Measurements from ENCODE around the gene VWA5B1.

VWA5B1 gene

DNA sequence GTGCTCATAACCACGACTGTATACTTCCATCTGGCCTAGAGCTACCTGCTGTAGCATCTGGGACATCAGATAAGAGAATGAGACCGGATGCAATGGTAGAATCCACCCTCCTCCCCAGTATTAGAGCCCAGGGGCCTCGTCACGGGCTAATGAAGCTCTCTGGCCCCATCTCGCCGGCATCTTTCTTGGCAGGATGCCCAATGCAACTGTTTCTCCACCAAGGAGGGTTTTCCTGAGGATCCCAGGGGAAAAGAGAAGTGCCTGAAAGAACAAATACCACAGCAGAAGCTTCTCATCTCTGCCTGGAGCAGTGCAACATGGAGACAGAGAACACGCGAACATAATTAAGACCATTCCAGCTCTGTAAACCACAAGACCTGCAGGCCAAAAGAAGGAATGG, 80.0 kb downstream of the VWA5B1 start:
- DNase-seq = peak; percentile 67

GRCh38 chr1:20371411-20371810, 80.7 kb downstream of the VWA5B1 start:
- no peak for DNase-seq

DNA sequence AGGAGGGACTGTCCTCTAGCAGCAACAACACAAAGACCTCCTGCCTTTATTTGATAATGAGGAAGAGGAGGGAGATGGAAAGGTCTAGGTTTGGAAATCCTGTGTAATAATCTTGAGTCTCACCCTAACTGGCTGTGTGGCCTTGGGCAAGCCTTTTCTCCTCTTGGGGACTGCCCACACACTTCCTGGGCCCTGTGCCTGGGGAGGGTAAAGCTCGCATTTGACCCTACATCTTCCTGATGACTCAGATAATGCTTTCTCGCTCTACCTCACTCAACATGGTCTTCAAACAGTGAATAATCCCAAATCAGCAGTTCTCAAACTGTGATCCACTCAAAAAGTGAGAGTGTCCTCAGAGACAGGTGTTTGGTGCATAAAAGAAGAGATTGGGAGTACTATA, 81.2 kb downstream of the VWA5B1 start:
- DNase-seq = no peak

DNA sequence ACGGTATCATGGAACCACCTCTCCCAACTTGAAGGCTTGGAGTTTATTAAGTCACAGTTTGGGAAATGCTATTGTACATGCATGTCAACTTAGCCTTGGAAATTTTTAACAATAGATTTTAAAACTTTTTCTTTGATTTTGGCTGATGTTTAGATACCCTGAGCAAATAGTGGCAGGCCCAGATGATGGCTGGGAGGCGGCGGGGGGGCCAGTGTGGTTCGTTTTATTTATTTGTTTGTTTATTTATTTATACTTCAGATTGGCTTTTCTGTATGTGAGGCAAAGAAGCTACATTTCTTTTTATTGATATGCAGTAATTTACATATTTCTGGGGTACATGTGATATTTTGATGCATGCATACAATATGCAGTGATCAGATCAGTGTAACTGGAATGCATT, 82.0 kb downstream of the VWA5B1 start:
- no peak for DNase-seq

DNA sequence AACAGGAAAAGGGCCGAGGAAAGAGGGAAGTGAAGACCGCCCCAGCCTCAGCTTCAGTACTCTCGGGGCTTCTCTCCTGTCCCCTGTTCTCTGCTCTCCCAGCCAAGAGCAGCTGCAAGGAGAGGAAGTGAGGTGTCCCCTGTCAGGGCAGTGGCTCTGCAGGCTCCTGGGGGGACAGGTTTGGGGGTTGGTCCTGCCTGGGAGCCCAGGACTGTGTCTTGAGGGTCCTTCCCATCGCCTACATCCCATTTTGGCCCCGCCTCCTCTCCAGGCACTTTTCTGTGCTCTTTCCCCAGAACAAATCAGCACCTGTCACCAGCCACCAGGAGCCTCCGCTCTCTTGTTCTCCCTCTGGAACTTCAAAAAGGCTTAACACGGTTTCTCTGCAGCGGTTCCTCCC, 82.6 kb downstream of the VWA5B1 start:
- DNase-seq = no peak

- DNase-seq = no peak
Measured at GRCh38 chr1:20373764-20374163, 83.1 kb downstream of the VWA5B1 start.

- DNase-seq = no peak
Measured at GRCh38 chr1:20375563-20375962, 84.9 kb downstream of the VWA5B1 start.

- DNase-seq = no peak
Measured at GRCh38 chr1:20376171-20376570, 85.5 kb downstream of the VWA5B1 start.

- DNase-seq = peak; percentile 63
Measured at GRCh38 chr1:20376880-20377494, 86.3 kb downstream of the VWA5B1 start.

DNA sequence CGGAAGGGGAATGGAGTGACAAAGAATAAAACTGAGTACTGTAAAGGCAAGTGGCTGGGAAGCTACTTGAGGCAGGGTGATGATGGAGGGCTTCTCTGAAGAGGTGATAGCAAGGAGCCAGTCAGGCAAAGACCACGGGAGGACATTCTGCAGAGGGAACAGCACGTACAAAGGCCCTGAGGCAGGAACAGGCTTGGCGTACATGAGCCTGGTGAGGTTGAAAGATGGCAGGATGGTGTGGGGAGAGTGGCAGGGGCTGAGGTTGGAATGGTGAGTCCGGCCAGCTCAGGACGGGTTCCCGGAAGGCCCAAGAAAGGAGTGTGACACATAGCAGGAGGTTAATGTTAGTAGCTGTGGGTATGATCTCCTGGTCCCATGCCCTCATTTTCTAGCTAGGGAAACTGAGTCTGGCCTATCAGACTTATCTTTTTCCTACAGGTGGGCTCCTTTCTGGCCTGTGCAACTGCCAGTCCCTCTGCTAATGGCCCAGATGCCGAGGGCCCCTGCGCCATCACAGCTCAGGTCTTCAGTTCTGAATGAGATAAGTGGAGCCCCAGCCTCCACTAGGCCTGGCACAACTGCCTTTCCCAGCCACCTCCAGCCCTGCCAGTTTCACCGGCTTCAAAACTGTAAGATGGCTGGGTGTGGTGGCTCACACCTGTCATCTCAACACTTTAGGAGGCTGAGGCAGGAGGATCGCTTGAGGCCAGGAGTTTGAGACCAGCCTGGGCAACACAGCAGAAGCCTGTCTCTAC, 87.0 kb downstream of the VWA5B1 start:
- no peak for DNase-seq

DNA sequence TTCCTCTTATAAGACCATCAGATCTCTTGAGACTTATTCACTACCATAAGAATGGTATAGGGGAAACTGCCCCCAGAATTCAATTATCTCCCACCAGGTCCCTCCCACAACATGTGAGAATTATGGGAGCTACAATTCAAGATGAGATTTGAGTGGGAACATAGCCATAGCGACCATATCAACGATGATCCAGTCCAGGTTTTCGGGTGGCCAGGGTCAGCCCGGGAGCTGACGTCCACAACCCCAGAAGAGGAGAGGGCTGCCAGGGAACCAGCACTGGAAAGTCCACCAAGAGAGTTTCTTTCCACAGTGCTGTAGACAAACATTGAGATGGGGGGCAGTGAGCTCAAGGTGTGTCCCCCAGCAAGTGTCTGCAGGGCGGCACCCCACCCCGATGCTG, 88.4 kb downstream of the VWA5B1 start:
- DNase-seq = no peak

DNA sequence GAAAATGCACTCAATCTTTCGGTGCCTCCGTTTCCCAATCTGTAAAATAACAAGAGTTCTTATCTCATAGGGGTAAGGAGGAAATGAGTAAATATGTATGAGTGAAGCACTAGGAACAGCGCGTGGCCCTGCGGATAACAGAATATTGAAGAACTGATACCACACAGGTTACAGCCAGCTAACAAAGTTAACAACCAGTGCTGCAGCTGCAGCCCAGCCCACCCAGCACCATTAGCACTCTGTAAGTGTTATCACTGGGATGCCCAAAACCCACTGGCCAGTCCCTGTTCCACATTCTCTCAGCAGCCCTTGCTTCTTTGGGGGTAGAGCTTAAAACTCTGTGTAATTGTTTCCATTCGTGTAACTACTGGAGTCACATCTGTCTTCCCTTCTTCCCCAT, 89.5 kb downstream of the VWA5B1 start:
- DNase-seq = no peak

DNA sequence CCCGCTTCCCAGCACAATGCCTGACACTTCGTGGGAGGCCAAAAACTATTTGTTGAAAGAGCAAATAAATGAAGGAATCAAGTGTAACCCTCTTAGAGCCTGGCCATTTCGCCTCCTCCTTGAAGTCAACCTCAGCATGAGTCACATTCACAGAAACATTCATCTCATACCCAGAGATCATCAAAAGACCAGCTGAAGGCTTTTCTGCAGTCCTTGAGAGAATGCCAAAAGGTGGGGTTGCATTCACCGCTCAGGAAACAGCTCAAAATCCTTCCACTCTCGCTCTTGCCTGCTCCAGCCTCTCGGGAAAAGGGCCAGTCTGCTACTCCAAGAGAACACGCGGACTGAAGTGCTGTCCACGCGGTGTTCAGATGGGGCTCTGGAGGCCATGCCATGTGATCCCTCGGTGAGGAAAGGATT, 90.0 kb downstream of the VWA5B1 start:
- peak; percentile 22 for DNase-seq

DNA sequence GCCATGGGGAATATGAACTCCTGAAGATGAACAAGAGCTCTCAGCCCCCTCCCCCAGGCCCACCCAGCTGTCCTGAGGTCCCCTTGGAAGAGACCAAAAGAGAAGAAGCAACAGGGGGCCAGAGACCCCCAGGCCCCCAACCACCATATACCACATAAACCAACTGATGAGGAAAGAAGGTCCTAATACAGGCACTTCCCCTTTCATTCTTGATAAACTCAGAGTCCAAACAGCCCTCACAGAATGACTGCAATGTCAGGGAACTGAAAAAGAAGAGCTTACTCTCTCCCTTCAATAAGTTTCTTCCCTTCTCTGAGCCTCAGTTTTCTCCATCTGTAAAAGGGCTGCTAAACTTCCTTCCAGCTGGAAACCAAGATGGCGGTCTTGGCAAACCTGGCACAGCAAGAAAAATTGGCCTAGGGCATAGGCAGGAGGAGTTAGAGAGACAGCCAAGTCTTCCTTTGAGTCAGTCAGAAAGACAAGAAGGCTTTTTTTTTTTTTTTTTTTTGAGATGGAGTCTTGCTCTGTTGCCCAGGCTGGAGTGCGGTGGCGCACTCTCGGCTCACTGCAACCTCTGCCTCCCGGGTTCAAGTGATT, 90.5 kb downstream of the VWA5B1 start:
- DNase-seq = no peak

DNA sequence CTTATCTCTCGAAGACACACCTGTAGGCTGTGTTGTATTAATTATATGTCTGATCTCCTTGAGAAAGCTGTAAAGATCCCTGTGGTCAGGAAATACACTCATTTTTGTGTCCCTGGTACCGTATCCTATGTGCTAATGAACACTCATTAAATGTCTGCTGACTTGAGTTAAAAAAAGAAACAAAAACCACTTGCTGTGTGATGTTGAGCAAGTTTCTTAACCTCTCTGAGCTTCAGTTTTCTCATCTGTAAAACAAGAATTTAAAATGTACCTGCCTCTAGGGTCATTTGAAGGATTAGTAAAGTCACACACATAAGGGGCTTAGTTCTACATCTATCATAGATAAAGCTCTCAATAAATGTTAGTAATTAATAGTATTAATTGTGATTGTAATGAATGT, 91.3 kb downstream of the VWA5B1 start:
- DNase-seq = no peak

- no peak for DNase-seq
Measured at GRCh38 chr1:20382711-20383110, 92.0 kb downstream of the VWA5B1 start.

DNA sequence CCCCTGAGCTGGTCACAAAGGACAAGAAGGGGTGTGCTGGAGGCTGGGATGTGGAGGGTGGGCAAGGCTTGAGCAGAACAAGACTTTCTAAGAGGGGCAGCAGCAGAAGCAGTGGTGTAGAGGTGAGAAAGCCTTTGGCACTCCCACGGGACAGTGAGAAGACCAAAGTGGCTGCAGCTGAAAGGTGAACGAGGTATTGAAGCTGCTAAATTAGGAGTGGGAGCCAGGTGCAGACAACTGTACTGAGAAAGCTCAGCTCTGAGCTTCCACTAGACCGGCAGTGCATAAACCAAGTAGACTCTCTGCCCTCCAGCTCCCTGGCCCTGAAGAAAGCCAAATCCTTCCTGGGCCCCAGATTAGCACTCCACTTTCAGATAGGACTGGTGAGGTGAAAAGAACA, 93.0 kb downstream of the VWA5B1 start:
- DNase-seq = peak; percentile 59

GRCh38 chr1:20385630-20386029, 95.0 kb downstream of the VWA5B1 start:
- no peak for DNase-seq

DNA sequence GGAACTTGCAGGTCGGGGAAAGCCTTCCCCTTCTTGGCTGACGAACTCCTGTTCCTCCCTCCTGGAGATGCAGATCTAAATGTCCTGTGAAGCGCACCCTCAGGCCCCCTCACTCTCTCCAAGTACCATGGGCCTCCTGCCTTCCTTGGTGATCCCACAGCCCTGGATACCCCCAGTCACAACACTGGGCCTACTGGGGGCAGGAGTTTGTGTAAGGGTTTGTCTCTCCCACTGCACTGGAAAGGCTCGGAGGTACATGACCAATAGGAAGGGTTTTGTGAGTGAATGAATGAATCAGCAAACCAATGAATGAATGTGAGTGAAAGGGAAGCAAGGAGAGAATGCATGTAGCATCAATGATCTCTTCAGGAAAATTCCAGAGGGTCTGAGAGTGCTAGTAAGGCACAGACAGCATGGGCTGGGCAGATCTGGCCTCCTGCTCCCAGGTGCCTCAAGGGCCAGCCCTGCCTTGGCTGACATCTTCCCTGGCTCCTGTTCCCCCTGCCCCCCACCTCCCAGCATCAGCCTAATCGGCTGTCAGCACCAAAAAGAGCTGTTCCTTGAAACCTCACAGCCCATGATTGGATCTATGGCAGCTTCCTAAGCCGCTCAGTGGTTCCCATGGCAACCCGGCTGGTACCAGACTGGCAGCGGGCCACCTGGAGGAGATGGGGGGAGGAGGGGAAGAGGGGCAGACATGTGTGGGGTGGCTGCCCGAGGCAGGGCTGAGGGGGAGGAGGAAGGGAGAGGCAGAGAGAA, 95.8 kb downstream of the VWA5B1 start:
- DNase-seq = peak; percentile 80

DNA sequence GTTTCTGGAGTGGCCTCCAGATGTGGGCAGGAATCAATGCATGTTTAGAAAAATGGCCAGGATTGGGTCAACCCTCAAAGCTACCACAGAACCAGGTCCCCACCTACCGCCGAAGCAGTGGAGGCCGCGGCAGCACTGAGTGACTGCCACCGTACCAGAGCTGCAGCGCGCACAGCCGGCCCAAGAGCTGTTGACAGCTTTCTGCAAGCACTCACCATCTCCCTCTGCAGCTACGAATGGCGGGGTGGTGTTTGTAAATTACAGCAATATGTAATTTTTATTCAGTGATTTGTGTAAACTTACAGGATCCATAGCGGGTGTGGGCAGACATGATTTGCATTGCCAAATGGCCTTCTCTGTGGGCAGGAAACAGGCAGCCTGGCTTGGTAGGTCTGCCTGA, 98.9 kb downstream of the VWA5B1 start:
- no peak for DNase-seq

GRCh38 chr1:20390589-20391331, 100.1 kb downstream of the VWA5B1 start:
- DNase-seq = no peak

DNA sequence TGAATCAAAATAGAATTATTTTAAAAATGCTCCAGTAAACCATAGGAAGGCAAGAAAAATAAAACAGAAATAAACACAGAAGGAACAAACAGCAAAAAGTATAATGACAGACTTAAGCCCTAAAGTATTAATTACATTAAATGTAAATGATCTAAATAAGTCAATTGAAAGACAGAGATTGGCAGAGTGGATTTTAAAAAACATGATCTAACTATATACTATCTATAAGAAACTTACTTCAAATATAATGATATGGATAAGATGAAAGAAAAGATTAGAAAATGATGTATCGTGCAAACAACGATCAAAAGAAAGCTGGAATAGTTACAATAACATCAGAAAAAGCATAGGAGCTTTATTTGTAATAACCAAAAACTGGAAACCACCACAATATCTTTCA, 104.6 kb downstream of the VWA5B1 start:
- DNase-seq = no peak

GRCh38 chr1:20398744-20399143, 108.1 kb downstream of the VWA5B1 start:
- DNase-seq = no peak

Data from NCI-H1436 (cell line).